ENCODE data around the gene FYB2. TPM values are rescaled to one million over a fixed set of nuclear protein-coding genes. Genes with fewer than 3 reads are reported as not detected.

Gene FYB2
- total RNA-seq, 1 donor from 2014 or later: not detected

- no peaks in the 10 kb centered on the region for H3K36me3 ChIP-seq (ENCODE audit: control insufficient read depth, insufficient read depth, low read length)
- no peak overlapping the region for H3K4me3 ChIP-seq (ENCODE audit: low read depth, low read length)
- TF ChIP-seq CTCF (IDR thresholded peaks at IDR 0.05; ENCODE audit: insufficient read depth, low read length, severe bottlenecking): no peak
These were observed 143.4 kb downstream of the FYB2 start for GRCh38 chr1:56675763-56676162.

GRCh38 chr1:56672579-56672978 lies 146.6 kb downstream of the FYB2 start:
- no peak overlapping the region for H3K4me3 ChIP-seq (ENCODE audit: low read depth, low read length)
- H3K36me3 ChIP-seq (ENCODE audit: control insufficient read depth, insufficient read depth, low read length): no peaks in the 10 kb centered on the region
- FAIRE-seq: no peak
- no peak for TF ChIP-seq CTCF (IDR thresholded peaks at IDR 0.05; ENCODE audit: insufficient read depth, low read length, severe bottlenecking)
- no peaks in the 10 kb centered on the region for H3K27me3 ChIP-seq (ENCODE audit: control insufficient read depth, insufficient read depth, low read length)
- DNase-seq (ENCODE audit: low read depth): no peak

More at GRCh38 chr1:56675763-56676162, 143.4 kb downstream of the FYB2 start:
- H3K27me3 ChIP-seq (ENCODE audit: control insufficient read depth, insufficient read depth, low read length): no peaks in the 10 kb centered on the region
- FAIRE-seq: no peak
- DNase-seq (ENCODE audit: low read depth): no peak

- no peaks in the 10 kb centered on the region for H3K36me3 ChIP-seq (ENCODE audit: control insufficient read depth, insufficient read depth, low read length)
- H3K4me3 ChIP-seq (ENCODE audit: low read depth, low read length): no peak overlapping the region
- TF ChIP-seq CTCF (IDR thresholded peaks at IDR 0.05; ENCODE audit: insufficient read depth, low read length, severe bottlenecking): no peak
- no peaks in the 10 kb centered on the region for H3K27me3 ChIP-seq (ENCODE audit: control insufficient read depth, insufficient read depth, low read length)
- DNase-seq (ENCODE audit: low read depth) (no peak), FAIRE-seq (no peak)
These were observed 147.7 kb downstream of the FYB2 start for GRCh38 chr1:56671542-56671941.

- no peak for DNase-seq (ENCODE audit: low read depth)
- Histone ChIP-seq H3K27me3 (ENCODE audit: control insufficient read depth, insufficient read depth, low read length) (no peaks in the 10 kb centered on the region), H3K36me3 (ENCODE audit: control insufficient read depth, insufficient read depth, low read length) (no peaks in the 10 kb centered on the region), H3K4me3 (ENCODE audit: low read depth, low read length) (no peak overlapping the region)
- no peak for TF ChIP-seq CTCF (IDR thresholded peaks at IDR 0.05; ENCODE audit: insufficient read depth, low read length, severe bottlenecking)
- FAIRE-seq: no peak
These were observed 148.1 kb downstream of the FYB2 start for GRCh38 chr1:56671085-56671484.

GRCh38 chr1:56670350-56670749 lies 148.9 kb downstream of the FYB2 start:
- no peak for TF ChIP-seq CTCF (IDR thresholded peaks at IDR 0.05; ENCODE audit: insufficient read depth, low read length, severe bottlenecking)
- DNase-seq (ENCODE audit: low read depth): no peak
- Histone ChIP-seq H3K4me3 (ENCODE audit: low read depth, low read length) (no peak overlapping the region), H3K27me3 (ENCODE audit: control insufficient read depth, insufficient read depth, low read length) (no peaks in the 10 kb centered on the region), H3K36me3 (ENCODE audit: control insufficient read depth, insufficient read depth, low read length) (no peaks in the 10 kb centered on the region)
- no peak for FAIRE-seq

Other genes starting within 250 kb of the FYB2 start
- gene PLPP3, start 239.8 kb downstream of the FYB2 start, total RNA-seq: 2.2 and 3.4 TPM in 2 replicates
- 2.1 and 4.0 TPM in 2 replicates for gene PRKAA2, start 174.1 kb downstream of the FYB2 start, total RNA-seq
- gene C8A, start 35.4 kb upstream of the FYB2 start, total RNA-seq: not detected in 2 replicates
- gene C8B, start 146.6 kb upstream of the FYB2 start, total RNA-seq: not detected in 2 replicates

All from bronchial epithelial cell (primary cell).